HTERT RPE-1 (cell line): ENCODE data around the gene APBB1IP.
"Not testable (repeated sequence)": the region's sequence is repeated elsewhere in the genome, so short reads cannot be mapped to it uniquely, and the experiment has no call there.

Experiments
- in situ Hi-C: fragments of 300-500 bp; cut with MboI; formaldehyde crosslinking; loops from 4 replicates; pipeline ENCODE4 v1.14.3; 2020; ENCODE audit warnings: low sequenced_read_pairs

Gene APBB1IP

GRCh38 chr10:26437637-26438461 is at the start of gene APBB1IP:
APBB1IP (plus strand) TSS chr10:26438341; CDS start chr10:26492327, 53,986 bp downstream.
- in situ Hi-C loops = no loop called here

GRCh38 chr10:26389533-26389932 is 48.6 kb upstream of the APBB1IP start:
- in situ Hi-C loops = no loop called here

GRCh38 chr10:26391701-26392695 is 46.1 kb upstream of the APBB1IP start:
- in situ Hi-C loops = no loop called here

- in situ Hi-C loops = not testable (repeated sequence)
Measured at GRCh38 chr10:26398353-26398752, 39.8 kb upstream of the APBB1IP start.

- in situ Hi-C loops = no loop called here
Measured at GRCh38 chr10:26407406-26407969, 30.7 kb upstream of the APBB1IP start.

GRCh38 chr10:26408858-26409494 is 29.2 kb upstream of the APBB1IP start:
- in situ Hi-C loops = no loop called here

- in situ Hi-C loops = no loop called here
Measured at GRCh38 chr10:26410356-26410755, 27.8 kb upstream of the APBB1IP start.

GRCh38 chr10:26412932-26413331 is 25.2 kb upstream of the APBB1IP start:
- in situ Hi-C loops = no loop called here

- in situ Hi-C loops = no loop called here
Measured at GRCh38 chr10:26413375-26413774, 24.8 kb upstream of the APBB1IP start.

- in situ Hi-C loops = no loop called here
Measured at GRCh38 chr10:26417136-26417535, 21.0 kb upstream of the APBB1IP start.

GRCh38 chr10:26422977-26423376 is 15.2 kb upstream of the APBB1IP start:
- in situ Hi-C loops = no loop called here

GRCh38 chr10:26423722-26424121 is 14.4 kb upstream of the APBB1IP start:
- in situ Hi-C loops = no loop called here

GRCh38 chr10:26430641-26431163 is 7.4 kb upstream of the APBB1IP start:
- in situ Hi-C loops = no loop called here

- in situ Hi-C loops = no loop called here
Measured at GRCh38 chr10:26432938-26433337, 5.2 kb upstream of the APBB1IP start.

GRCh38 chr10:26435852-26436251 is 2.3 kb upstream of the APBB1IP start:
- in situ Hi-C loops = no loop called here

- in situ Hi-C loops = no loop called here
Measured at GRCh38 chr10:26436848-26437247, 1.3 kb upstream of the APBB1IP start.

- in situ Hi-C loops = no loop called here
Measured at GRCh38 chr10:26438534-26439341, 597 bp downstream of the APBB1IP start.

GRCh38 chr10:26439406-26440087 is 1.4 kb downstream of the APBB1IP start:
- in situ Hi-C loops = no loop called here

GRCh38 chr10:26440088-26440470 is 1.9 kb downstream of the APBB1IP start:
- in situ Hi-C loops = no loop called here
